Panc1 (cell line): Measurements from ENCODE around the gene CRY2. TPM values are rescaled to one million over a fixed set of nuclear protein-coding genes. Genes with fewer than 3 reads are reported as not detected.

Experiments used
- ATAC-seq: fragments of 200-7000 bp; cut with Tn5 transposase; 2 replicates; pipeline ENCODE4 v1.9.1; 2020; ENCODE audit warnings: mild to moderate bottlenecking, moderate library complexity
- BruUV-seq: library from RNA; stranded (reverse); fragments of 400-500 nt; replicated peaks from 2 replicates; lab custom pipeline; 2021; lab: Mats Ljungman, UMichigan
- CTCF ChIA-PET: fragments of 300-600 bp; sonication (Branson Sonifier 250); formaldehyde crosslinking; loops from one replicate; lab custom pipeline; 2022; ENCODE audit warnings: antibody characterized with exemption; lab: Charles Lee
- POLR2A ChIA-PET: fragments of 300-600 bp; sonication (Branson Sonifier 250); formaldehyde crosslinking; loops from one replicate; lab custom pipeline; 2022; ENCODE audit warnings: antibody characterized with exemption; lab: Charles Lee
- DNase-seq: peaks from one replicate; pipeline ENCODE4 v3.0.0-alpha.2; 2010; ENCODE audit warnings: low read depth, low spot score
- H3K27ac ChIP-seq: 2 replicates; pipeline ENCODE4 v1.5.1; 2011; ENCODE audit warnings: mild to moderate bottlenecking, low read length, inconsistent platforms
- H3K27me3 ChIP-seq: fragments of 200-500 bp; sonication (Bioruptor generic); 2 replicates; pipeline ENCODE4 v1.6.0; 2014; ENCODE audit warnings: low read length, inconsistent platforms; ENCODE audit not compliant: control insufficient read depth, insufficient read depth
- H3K36me3 ChIP-seq: fragments of 200-500 bp; sonication (Bioruptor generic); 2 replicates; pipeline ENCODE4 v1.5.1; 2014; ENCODE audit warnings: inconsistent platforms, mild to moderate bottlenecking, low read length, moderate library complexity; ENCODE audit not compliant: control insufficient read depth, insufficient read depth
- H3K4me1 ChIP-seq: 2 replicates; pipeline ENCODE4 v1.5.1; 2011; ENCODE audit warnings: inconsistent platforms, mild to moderate bottlenecking, low read length, moderate library complexity; ENCODE audit not compliant: control insufficient read depth, insufficient read depth
- H3K4me3 ChIP-seq, 2 experiments: 2 replicates each; pipeline ENCODE4 v1.5.1; 2011 to 2012; ENCODE audit warnings: low read depth in 2 of 2, low read length in 2 of 2, mild to moderate bottlenecking in 2 of 2, inconsistent platforms in 1 of 2, moderate library complexity in 1 of 2
- H3K9me3 ChIP-seq: fragments of 200-500 bp; sonication (Bioruptor generic); 2 replicates; pipeline ENCODE4 v1.5.1; 2014; ENCODE audit warnings: low read depth, mild to moderate bottlenecking, inconsistent platforms, low read length, moderate library complexity; ENCODE audit not compliant: control insufficient read depth, insufficient read depth
- POLR2AphosphoS5 ChIP-seq: IDR thresholded peaks from 2 replicates; pipeline ENCODE4 v1.6.1; 2012; ENCODE audit warnings: mild to moderate bottlenecking, low read depth, low read length, moderate library complexity
- REST ChIP-seq, 2 experiments: IDR thresholded peaks; 2 replicates each; pipeline ENCODE4 v1.6.1; 2011 to 2012; ENCODE audit warnings: low read depth in 2 of 2, control low read depth in 1 of 2, low read length in 1 of 2, mild to moderate bottlenecking in 1 of 2, moderate library complexity in 1 of 2; ENCODE audit not compliant: insufficient read depth in 1 of 2
- SIN3A ChIP-seq: IDR thresholded peaks from 2 replicates; pipeline ENCODE4 v1.6.1; 2012; ENCODE audit warnings: low read depth, mild to moderate bottlenecking, low read length, moderate library complexity, borderline replicate concordance; ENCODE audit not compliant: insufficient read depth
- TCF7L2 ChIP-seq: IDR thresholded peaks from 2 replicates; pipeline ENCODE4 v1.6.1; 2011; ENCODE audit warnings: mild to moderate bottlenecking, low read depth, low read length, inconsistent platforms
- in situ Hi-C: cut with HindIII; loops from 2 replicates; pipeline ENCODE4 v1.10.0; 2016; ENCODE audit warnings: low sequenced_read_pairs, low pct_unique_long_range_greater_than_20kb
- intact Hi-C: fragments of 100-400 bp; cut with micrococcal nuclease; formaldehyde crosslinking; loops from one replicate; pipeline ENCODE4 v1.10.0; 2022; ENCODE audit not compliant: unreplicated experiment
- total RNA-seq: library from RNA; stranded (reverse); gene quantifications from one replicate; pipeline ENCODE4 v1.2.1, GENCODE V29; 2021; ENCODE audit not compliant: unreplicated experiment
- TF ChIP-seq, protein P1 (sequence below): fragments of 450-650 bp; IDR thresholded peaks from 2 replicates; pipeline ENCODE4 v1.5.1; 2017; ENCODE audit warnings: mild to moderate bottlenecking

CRY2 gene
- total RNA-seq, 1 experiment from 2014 or later, result 14.6 TPM

DNA sequence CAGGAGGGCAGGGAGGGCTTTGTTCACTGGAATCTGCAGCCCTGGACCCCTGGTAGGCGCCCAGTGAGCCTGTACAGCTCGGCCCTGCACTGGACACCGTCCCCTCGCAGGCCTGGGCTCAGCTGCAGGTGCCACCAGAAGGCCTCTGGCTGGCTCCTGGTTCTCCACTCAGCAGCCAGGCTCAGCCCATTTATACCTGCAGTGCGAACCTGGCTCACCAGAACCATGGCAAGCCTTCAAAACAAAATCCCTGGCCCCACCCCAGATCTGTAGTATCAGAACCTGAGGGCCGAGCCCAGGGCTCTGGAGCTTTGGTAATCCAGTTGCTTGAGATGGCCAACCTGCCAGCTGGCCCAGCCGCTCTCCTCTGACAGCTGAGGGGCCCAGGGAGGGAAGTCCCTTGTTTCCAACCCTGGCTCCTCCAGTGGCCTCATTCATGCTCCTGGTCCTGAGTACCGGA lies 60.7 kb downstream of the CRY2 start:
- no TSS peak for BruUV-seq

DNA sequence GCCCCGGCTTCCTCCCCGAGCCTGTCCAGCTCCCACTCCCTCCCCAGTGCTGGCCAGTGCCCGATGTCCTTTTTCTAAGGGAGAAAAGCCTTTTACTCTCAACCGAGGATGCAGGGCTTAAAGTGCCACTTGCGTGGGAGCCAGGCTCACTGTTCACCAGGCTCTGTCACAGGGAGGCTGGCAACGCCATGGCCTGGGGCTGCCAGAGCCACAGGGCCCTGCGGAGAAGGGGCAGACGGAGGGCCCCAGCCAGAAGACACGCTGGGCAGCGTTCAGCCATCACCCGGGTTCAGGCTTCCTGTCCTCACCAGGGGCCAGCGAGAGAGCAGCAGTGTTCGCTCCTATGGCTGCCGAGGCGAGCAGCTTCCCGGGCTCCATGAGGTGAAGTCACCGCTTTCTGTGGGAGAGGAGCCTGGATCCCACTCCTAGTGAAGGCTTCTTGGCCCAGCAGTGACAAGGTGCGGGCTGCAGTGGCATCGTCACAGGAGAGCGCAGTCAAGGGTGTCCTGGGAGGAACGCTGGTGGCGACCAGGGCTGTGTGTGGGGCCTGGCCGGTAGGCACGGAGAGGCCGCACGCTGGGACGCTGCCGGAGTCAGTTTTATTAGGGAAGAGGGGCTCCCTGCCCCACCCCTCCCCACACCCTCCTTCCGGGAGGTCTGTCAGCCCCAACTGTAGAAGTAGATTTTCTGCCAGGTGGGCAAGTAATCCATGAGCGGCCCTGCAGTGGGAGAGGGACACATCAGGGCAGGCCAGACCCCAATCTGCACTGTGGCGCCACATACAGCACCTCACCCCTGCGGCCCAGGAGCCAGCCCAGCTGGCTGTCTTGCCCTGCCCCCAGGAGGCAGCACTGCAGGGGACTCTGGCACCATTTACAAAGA lies 62.6 kb downstream of the CRY2 start:
- Histone ChIP-seq H3K36me3 (no peaks in the 10 kb centered on the region; the same call in 1 of the 2 replicates), H3K27me3 (no peaks in the 10 kb centered on the region), H3K4me1 (no peaks in the 10 kb centered on the region), H3K9me3 (no peaks in the 10 kb centered on the region), H3K4me3 (no peak overlapping the region), H3K27ac (no peak overlapping the region)
- TF ChIP-seq SIN3A, result no peak
- TF ChIP-seq, protein P1, sequence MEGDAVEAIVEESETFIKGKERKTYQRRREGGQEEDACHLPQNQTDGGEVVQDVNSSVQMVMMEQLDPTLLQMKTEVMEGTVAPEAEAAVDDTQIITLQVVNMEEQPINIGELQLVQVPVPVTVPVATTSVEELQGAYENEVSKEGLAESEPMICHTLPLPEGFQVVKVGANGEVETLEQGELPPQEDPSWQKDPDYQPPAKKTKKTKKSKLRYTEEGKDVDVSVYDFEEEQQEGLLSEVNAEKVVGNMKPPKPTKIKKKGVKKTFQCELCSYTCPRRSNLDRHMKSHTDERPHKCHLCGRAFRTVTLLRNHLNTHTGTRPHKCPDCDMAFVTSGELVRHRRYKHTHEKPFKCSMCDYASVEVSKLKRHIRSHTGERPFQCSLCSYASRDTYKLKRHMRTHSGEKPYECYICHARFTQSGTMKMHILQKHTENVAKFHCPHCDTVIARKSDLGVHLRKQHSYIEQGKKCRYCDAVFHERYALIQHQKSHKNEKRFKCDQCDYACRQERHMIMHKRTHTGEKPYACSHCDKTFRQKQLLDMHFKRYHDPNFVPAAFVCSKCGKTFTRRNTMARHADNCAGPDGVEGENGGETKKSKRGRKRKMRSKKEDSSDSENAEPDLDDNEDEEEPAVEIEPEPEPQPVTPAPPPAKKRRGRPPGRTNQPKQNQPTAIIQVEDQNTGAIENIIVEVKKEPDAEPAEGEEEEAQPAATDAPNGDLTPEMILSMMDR, result no peak
- TF ChIP-seq REST (IDR thresholded peaks at IDR 0.05; ENCODE audit: insufficient read depth in 1 of 2, low read depth in 2 of 2, low read length in 1 of 2), result no peak
- TF ChIP-seq POLR2AphosphoS5, result no peak
- no peak for TF ChIP-seq TCF7L2
- no peak for DNase-seq
- in situ Hi-C loops (no loop called here), intact Hi-C loops (no loop called here)
- CTCF ChIA-PET, result no interaction called here
- ATAC-seq, result no peak
- BruUV-seq, result no TSS peak
- POLR2A ChIA-PET, result no interaction called here

More for the DNA sequence above, 60.7 kb downstream of the CRY2 start:
- TF ChIP-seq TCF7L2 (no peak), SIN3A (no peak), POLR2AphosphoS5 (no peak; the same call in 1 of the 2 replicates), REST (IDR thresholded peaks at IDR 0.05; ENCODE audit: insufficient read depth in 1 of 2, low read depth in 2 of 2, low read length in 1 of 2) (no peak)
- TF ChIP-seq, protein P1, result no peak
- no peaks in the 10 kb centered on the region for H3K9me3 ChIP-seq
- no peaks in the 10 kb centered on the region for H3K36me3 ChIP-seq
- H3K27me3 ChIP-seq, result no peaks in the 10 kb centered on the region
- intact Hi-C loops, result no loop called here
- no peaks in the 10 kb centered on the region for H3K4me1 ChIP-seq
- H3K4me3 ChIP-seq, result no peak overlapping the region
- no peak for DNase-seq
- ATAC-seq, result peak; percentile 25; the same call in 1 of the 2 replicates
- CTCF ChIA-PET, result interaction anchor here (0.6 kb wide), 1 partner anchor 295 kb away, joined by 4 read pairs; no protein-coding TSS in a partner anchor
- POLR2A ChIA-PET, result no interaction called here
- in situ Hi-C loops, result no loop called here
- no peak overlapping the region for H3K27ac ChIP-seq
